GM10248 (cell line): ENCODE measurements around the gene DRC1.
A peak's percentile ranks its signal among the peaks of the same experiment; 100 is the strongest.

Experiments used
- CTCF ChIA-PET: fragments of 300-600 bp; sonication (Branson Sonifier 250); formaldehyde crosslinking; extraction: SDS; loops from one replicate; lab custom pipeline; 2021; ENCODE audit warnings: antibody characterized with exemption; lab: Yijun Ruan, JAX
- POLR2A ChIA-PET: fragments of 350-650 bp; sonication (Branson Sonifier 250); formaldehyde crosslinking; extraction: SDS; loops from one replicate; lab custom pipeline; 2020; ENCODE audit warnings: antibody characterized with exemption; lab: Yijun Ruan, JAX
- DNase-seq: peaks from one replicate; pipeline ENCODE4 v3.0.0; 2012; ENCODE audit errors: extremely low spot score
- CTCF ChIP-seq: IDR thresholded peaks from 2 replicates; pipeline ENCODE4 v1.5.1; 2012; ENCODE audit warnings: mild to moderate bottlenecking, low read depth; ENCODE audit errors: extremely low read depth, missing control alignments, control extremely low read depth

DRC1 gene

DNA sequence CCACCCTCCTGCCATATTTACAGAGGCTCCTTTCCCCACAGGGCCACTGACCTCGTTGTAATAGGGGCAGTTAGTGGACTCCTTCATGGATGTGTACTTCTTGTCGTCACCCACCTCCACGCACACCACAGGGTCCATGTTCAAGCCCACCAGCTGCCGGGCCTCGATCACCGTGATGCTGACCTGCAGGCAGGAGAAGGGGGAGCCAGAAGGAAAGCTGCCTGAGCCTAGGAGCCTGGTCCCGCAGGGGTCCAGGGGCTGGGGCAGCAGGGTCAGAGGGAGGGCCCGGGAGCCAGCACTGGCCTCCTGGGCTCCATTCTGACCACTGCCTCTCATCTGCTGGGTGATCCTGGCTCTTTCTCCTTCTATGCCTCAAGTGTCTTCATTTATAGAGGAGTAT, 93.2 kb downstream of the DRC1 start:
- no peak for TF ChIP-seq CTCF
- ChIA-PET POLR2A (no interaction called here), CTCF (no interaction called here)
- DNase-seq, result no peak

- DNase-seq, result no peak
- ChIA-PET POLR2A (no interaction called here), CTCF (no interaction called here)
- TF ChIP-seq CTCF, result no peak
Observed at GRCh38 chr2:26495705-26496297, 94.1 kb downstream of the DRC1 start.

DNA sequence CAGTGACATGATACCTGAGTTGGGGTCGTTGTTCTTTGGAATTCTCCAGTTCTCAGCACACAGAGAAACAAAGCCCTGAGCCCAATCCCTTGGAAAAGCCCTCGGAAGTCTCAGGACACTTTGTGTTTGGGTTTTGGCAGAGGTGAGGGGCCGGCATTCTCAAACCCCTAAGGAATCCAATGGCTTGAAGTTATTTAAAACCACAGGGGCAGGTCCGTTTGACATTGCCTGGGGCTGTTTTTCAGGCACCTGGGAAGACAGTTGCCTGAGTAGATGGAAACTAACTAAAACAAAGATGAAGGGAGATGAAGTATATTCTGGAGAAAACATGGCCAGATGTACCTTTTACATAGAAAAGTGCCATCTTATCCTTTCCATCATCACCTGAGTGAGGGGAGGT, 98.7 kb downstream of the DRC1 start:
- CTCF ChIA-PET, result interaction anchor here (1.3 kb wide), 1 partner anchor 9 kb away, joined by 5 read pairs; no protein-coding TSS in a partner anchor
- DNase-seq, result no peak
- POLR2A ChIA-PET, result no interaction called here
- no peak for TF ChIP-seq CTCF

DNA sequence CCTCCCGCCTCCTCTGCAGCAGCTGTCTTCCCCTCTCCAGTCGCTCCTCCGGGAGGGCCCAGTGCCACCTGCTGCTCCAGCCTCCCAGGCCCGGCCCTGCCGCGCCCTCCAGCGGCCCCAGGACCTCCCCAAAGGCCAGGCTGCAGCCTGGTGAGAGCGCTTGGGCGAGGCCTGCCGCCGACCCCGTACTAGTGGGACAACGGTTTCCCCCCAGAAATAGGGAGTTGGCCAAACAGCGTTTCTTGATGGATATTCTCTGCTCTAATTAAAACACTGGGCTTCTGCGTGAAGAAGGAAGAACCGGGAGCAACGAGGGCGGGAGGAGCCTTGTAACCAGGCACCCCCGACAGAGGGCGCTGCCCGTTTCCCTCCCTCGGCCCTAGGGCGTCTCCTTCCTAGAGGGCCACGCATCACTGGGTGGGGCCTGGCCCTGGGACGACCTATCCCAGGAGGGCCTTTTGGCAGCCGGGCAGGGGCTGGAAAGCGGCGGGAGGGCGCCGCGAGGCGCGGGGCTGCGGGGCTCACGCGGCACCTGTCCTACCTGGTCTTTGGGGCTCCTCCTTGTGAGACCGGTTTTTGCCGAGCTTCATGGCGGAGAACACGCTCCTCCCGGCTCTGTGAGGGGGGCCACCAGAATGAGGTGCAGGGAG, 101.6 kb downstream of the DRC1 start:
- POLR2A ChIA-PET, result no interaction called here
- peak; percentile 92 for DNase-seq
- peak; percentile 80 for TF ChIP-seq CTCF
- CTCF ChIA-PET, result interaction anchor here (0.7 to 3.3 kb wide), 15 partner anchors 8 to 243 kb away, joined by 3 to 23 read pairs (median 4); no protein-coding TSS in a partner anchor

GRCh38 chr2:26504002-26504401, 102.3 kb downstream of the DRC1 start:
- TF ChIP-seq CTCF, result no peak
- no peak for DNase-seq
- CTCF ChIA-PET, result interaction anchor here (0.7 to 3.3 kb wide), 8 partner anchors 11 to 241 kb away, joined by 3 to 23 read pairs (median 4); no protein-coding TSS in a partner anchor
- POLR2A ChIA-PET, result no interaction called here

- ChIA-PET CTCF (no interaction called here), POLR2A (no interaction called here)
- TF ChIP-seq CTCF, result no peak
- DNase-seq, result no peak
Observed at GRCh38 chr2:26506279-26506678, 104.6 kb downstream of the DRC1 start.
